HepG2 (cell line): ENCODE data around the gene TMEM127. TPM values are rescaled to one million over a fixed set of nuclear protein-coding genes. Genes with fewer than 3 reads are reported as not detected.
A peak's percentile ranks its signal among the peaks of the same experiment; 100 is the strongest.

Experiments used
- ADNP ChIP-seq: sonication (generic); formaldehyde crosslinking; IDR thresholded peaks from 2 replicates; pipeline ENCODE4 v1.4.0; 2020; ENCODE audit warnings: missing genetic modification reagents
- CEBPG ChIP-seq: IDR thresholded peaks from 2 replicates; pipeline ENCODE4 v1.6.1; 2016
- FOXA3 ChIP-seq: IDR thresholded peaks from 2 replicates; pipeline ENCODE4 v1.6.1; 2016; ENCODE audit warnings: missing genetic modification reagents, missing compliant biosample characterization
- MXI1 ChIP-seq: IDR thresholded peaks from 3 replicates; pipeline ENCODE4 v1.6.1; 2012; ENCODE audit warnings: low read depth, low read length, inconsistent platforms, borderline replicate concordance
- NR2C2 ChIP-seq: sonication (generic); formaldehyde crosslinking; IDR thresholded peaks from 2 replicates; pipeline ENCODE4 v1.4.0; 2020; ENCODE audit warnings: missing genetic modification reagents, mild to moderate bottlenecking, moderate library complexity, borderline replicate concordance
- PHF21A ChIP-seq: sonication (generic); formaldehyde crosslinking; IDR thresholded peaks from 2 replicates; pipeline ENCODE4 v1.5.0; 2020; ENCODE audit warnings: mild to moderate bottlenecking, missing genetic modification reagents
- SOX6 ChIP-seq, 2 experiments: fragments of 450-650 bp in 1 of 2; sonication (generic) in 1 of 2; formaldehyde crosslinking in 1 of 2; IDR thresholded peaks; 2 replicates each; pipeline versions ENCODE4 v1.4.0 to v1.6.1; 2017 to 2020; ENCODE audit warnings: antibody characterized with exemption in 1 of 2, mild to moderate bottlenecking in 1 of 2, missing genetic modification reagents in 1 of 2
- TFDP2 ChIP-seq: sonication (generic); formaldehyde crosslinking; IDR thresholded peaks from 2 replicates; pipeline ENCODE4 v1.4.0; 2020; ENCODE audit warnings: missing genetic modification reagents
- ZBTB46 ChIP-seq: sonication (generic); formaldehyde crosslinking; IDR thresholded peaks from 2 replicates; pipeline ENCODE4 v1.4.0; 2020; ENCODE audit warnings: mild to moderate bottlenecking, missing genetic modification reagents, borderline replicate concordance
- ZMYM2 ChIP-seq: sonication (generic); formaldehyde crosslinking; IDR thresholded peaks from 2 replicates; pipeline ENCODE4 v1.8.0; 2022; ENCODE audit warnings: mild to moderate bottlenecking, missing genetic modification reagents
- ZNF33B ChIP-seq: sonication (generic); formaldehyde crosslinking; IDR thresholded peaks from 2 replicates; pipeline ENCODE4 v1.5.1; 2020; ENCODE audit warnings: mild to moderate bottlenecking, missing genetic modification reagents
- ZNF484 ChIP-seq: sonication (generic); formaldehyde crosslinking; IDR thresholded peaks from 2 replicates; pipeline ENCODE4 v1.5.1; 2020; ENCODE audit warnings: mild to moderate bottlenecking, low read depth, missing genetic modification reagents, borderline replicate concordance
- ZNF646 ChIP-seq: sonication (generic); formaldehyde crosslinking; IDR thresholded peaks from 2 replicates; pipeline ENCODE4 v1.9.0; 2021; ENCODE audit warnings: mild to moderate bottlenecking, missing genetic modification reagents
- ZNF713 ChIP-seq: sonication (generic); formaldehyde crosslinking; IDR thresholded peaks from 2 replicates; pipeline ENCODE4 v1.4.0; 2020; ENCODE audit warnings: mild to moderate bottlenecking, missing genetic modification reagents
- ZNF746 ChIP-seq: sonication (generic); formaldehyde crosslinking; IDR thresholded peaks from 2 replicates; pipeline ENCODE4 v1.8.0; 2022; ENCODE audit warnings: mild to moderate bottlenecking, missing genetic modification reagents
- ZNF788 ChIP-seq: sonication (generic); formaldehyde crosslinking; IDR thresholded peaks from 2 replicates; pipeline ENCODE4 v1.5.0; 2020; ENCODE audit warnings: mild to moderate bottlenecking, missing genetic modification reagents, borderline replicate concordance
- ZSCAN31 ChIP-seq: sonication (generic); formaldehyde crosslinking; IDR thresholded peaks from 2 replicates; pipeline ENCODE4 v1.5.0; 2020; ENCODE audit warnings: low read depth, mild to moderate bottlenecking, missing genetic modification reagents
- polyA plus RNA-seq, 8 experiments: library from polyadenylated mRNA; depleted of rRNA in 3 of 8; stranded (reverse) in 7 of 8; unstranded in 1 of 8; fragments of >200 nt; fragmentation: Illumina TruSeq in 4 of 8; extraction: Trizol in 4 of 8; gene quantifications; 2 replicates each; pipeline versions ENCODE4 v1.2.1 to v1.2.3, GENCODE V29; 2011 to 2016; ENCODE audit warnings: low read depth in 4 of 8, missing spikeins in 1 of 8, mixed read lengths in 1 of 8; ENCODE audit not compliant: insufficient read depth in 1 of 8
- total RNA-seq, 5 experiments: library from RNA; depleted of rRNA; stranded (reverse); fragments of >200 nt; fragmentation: Illumina TruSeq; extraction: Trizol; gene quantifications; 2 replicates each; pipeline ENCODE4 v1.2.3, GENCODE V29; 2016; ENCODE audit warnings: low read depth in 1 of 5

The TMEM127 gene
- total and polyA plus RNA-seq, 2 of the 13 experiments (the other 11 are each of a cell fraction or from before 2014, with no cell fraction given): 21.5 to 33.9 TPM

GRCh38 chr2:96305091-96305978 is 39.5 kb upstream of the TMEM127 start, which contains the start of gene SNRNP200 (continued):
- no peak for TF ChIP-seq ZMYM2 (CRISPR knock-in tag)
- TF ChIP-seq ZNF646 (CRISPR knock-in tag): no peak; the same call in 1 of the 2 replicates
- peak; percentile 95 for TF ChIP-seq TFDP2 (CRISPR knock-in tag)
- peak; percentile 93 for TF ChIP-seq ZNF788 (CRISPR knock-in tag)
- no peak for TF ChIP-seq ADNP (CRISPR knock-in tag)
- peak; percentile 84 for TF ChIP-seq PHF21A
- TF ChIP-seq MXI1: peak; percentile 93; the same call in 1 of the 3 replicates
- peak; percentile 60 for TF ChIP-seq FOXA3 (CRISPR knock-in tag)
- peak; percentile 64; the same call in 1 of the 2 replicates for TF ChIP-seq ZSCAN31
- TF ChIP-seq SOX6 (IDR thresholded peaks at IDR 0.05): no peak
- TF ChIP-seq SOX6 (CRISPR knock-in tag; IDR thresholded peaks at IDR 0.05): peak; percentile 74
- TF ChIP-seq NR2C2 (CRISPR knock-in tag): peak; percentile 100
- TF ChIP-seq ZNF746 (CRISPR knock-in tag): no peak; the same call in 1 of the 2 replicates
- peak; percentile 94; the same call in 1 of the 2 replicates for TF ChIP-seq ZBTB46
- peak; percentile 27; the same call in 1 of the 2 replicates for TF ChIP-seq ZNF713 (CRISPR knock-in tag)
- TF ChIP-seq CEBPG (CRISPR knock-in tag): no peak; the same call in 1 of the 2 replicates
- TF ChIP-seq ZNF484: peak; percentile 78; the same call in 1 of the 2 replicates
- peak; percentile 85; the same call in 1 of the 2 replicates for TF ChIP-seq ZNF33B (CRISPR knock-in tag)
